Measurements from ENCODE around the gene ZNF362.

DNA sequence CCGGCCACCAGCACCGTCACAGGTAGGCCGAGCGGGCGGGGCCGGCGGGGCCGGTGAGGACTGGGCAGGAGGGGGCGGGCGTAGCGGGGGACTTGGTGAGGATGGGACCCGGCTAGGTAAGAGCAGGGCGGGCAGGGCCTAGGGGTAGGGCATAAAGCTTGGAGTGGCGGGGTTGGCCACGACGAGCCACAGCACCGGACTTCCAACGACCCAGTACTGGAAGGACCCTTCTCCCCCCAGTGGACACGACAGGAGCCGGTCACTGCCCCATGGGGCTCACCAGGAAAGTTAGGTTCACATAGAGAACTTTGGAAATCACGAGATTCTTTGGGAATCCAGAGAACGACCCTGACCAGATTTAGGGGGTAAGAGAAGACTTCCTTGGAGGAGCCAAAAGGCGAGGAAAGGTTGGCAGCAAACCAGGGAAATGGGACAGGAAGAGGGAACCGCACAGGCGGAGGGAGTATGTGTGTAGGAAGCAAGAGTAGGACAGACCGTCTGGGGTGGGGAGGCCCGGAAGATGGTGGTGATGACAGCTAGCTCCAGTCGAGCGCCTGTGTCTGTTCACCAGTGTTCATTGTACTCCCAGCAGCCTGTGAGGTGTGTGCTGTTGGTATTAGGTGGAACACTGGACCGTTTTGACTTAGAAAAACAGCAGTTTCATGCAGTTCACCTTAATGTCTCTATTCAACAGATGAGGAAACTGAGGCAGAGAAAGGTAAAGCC lies 20.4 kb downstream of the ZNF362 start:
- TF ChIP-seq, protein P1, sequence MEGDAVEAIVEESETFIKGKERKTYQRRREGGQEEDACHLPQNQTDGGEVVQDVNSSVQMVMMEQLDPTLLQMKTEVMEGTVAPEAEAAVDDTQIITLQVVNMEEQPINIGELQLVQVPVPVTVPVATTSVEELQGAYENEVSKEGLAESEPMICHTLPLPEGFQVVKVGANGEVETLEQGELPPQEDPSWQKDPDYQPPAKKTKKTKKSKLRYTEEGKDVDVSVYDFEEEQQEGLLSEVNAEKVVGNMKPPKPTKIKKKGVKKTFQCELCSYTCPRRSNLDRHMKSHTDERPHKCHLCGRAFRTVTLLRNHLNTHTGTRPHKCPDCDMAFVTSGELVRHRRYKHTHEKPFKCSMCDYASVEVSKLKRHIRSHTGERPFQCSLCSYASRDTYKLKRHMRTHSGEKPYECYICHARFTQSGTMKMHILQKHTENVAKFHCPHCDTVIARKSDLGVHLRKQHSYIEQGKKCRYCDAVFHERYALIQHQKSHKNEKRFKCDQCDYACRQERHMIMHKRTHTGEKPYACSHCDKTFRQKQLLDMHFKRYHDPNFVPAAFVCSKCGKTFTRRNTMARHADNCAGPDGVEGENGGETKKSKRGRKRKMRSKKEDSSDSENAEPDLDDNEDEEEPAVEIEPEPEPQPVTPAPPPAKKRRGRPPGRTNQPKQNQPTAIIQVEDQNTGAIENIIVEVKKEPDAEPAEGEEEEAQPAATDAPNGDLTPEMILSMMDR (IDR thresholded peaks at IDR 0.05; ENCODE audit: borderline replicate concordance, extremely low read depth, low read length, poor library complexity, severe bottlenecking): no peak
- TF ChIP-seq EZH2 (IDR thresholded peaks at IDR 0.05; ENCODE audit: borderline replicate concordance, low read depth, low read length, severe bottlenecking): no peak

All from DND-41 (cell line).